Stomach (tissue), 4 donors: Measurements from ENCODE around the gene RET.

Experiments
- CTCF ChIP-seq, 7 experiments: fragments of 450-650 bp in 4 of 7; fragments of 200-600 bp in 3 of 7; sonication (generic) in 3 of 7; IDR thresholded peaks; one replicate each; pipeline ENCODE4 v1.5.1; 2016 to 2019; ENCODE audit warnings: antibody characterized with exemption in 7 of 7, control low read depth in 2 of 7, mild to moderate bottlenecking in 1 of 7
- EP300 ChIP-seq: sonication (generic); formaldehyde crosslinking; IDR thresholded peaks from one replicate; pipeline ENCODE4 v1.6.1; 2017; ENCODE audit warnings: antibody characterized with exemption
- POLR2A ChIP-seq, 4 donors: fragments of 450-650 bp; IDR thresholded peaks; one replicate each; pipeline ENCODE4 v1.6.1; 2016; ENCODE audit warnings: antibody characterized with exemption in 4 of 4, control low read depth in 2 of 4, mild to moderate bottlenecking in 1 of 4, moderate library complexity in 1 of 4
- POLR2AphosphoS5 ChIP-seq, 3 donors: sonication (generic); formaldehyde crosslinking; IDR thresholded peaks; one replicate each; pipeline ENCODE4 v1.6.1; 2016; ENCODE audit warnings: antibody characterized with exemption in 3 of 3

DNA sequence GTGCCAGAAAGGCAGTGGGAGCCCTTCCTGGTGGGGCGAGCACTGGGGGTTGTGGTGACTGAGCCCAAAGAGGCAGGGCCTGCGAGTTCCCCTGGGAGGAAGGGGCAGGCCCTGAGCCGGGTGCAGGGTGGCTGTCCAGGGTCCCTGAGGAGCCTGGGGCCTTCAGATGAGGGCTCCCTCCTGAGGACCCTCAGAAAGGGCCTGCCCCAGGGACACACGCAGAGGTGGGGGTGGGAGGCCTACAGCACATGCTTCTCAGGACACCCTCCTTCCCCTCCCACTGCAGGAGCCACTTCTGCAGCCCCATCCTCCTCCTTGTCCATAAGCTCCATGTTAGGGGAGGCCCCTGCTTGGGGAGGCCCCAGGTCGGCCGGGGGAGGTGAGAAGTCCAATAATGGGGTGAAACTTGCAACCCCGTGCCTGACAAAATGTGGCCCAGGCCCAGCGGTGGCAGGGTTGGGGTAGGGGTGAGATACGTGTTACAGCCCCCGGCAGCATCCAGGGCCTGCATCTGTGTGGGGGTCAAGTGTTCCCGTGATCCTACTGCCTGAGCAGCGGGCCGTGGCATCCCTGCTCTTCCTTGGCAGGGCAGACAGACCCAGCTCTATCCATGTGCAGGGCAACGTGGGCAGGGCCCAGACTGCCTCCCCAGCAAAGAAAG is 31.8 kb upstream of the RET start:
- TF ChIP-seq CTCF (IDR thresholded peaks at IDR 0.05) (no peak), EP300 (no peak), POLR2AphosphoS5 (IDR thresholded peaks at IDR 0.05) (no peak), POLR2A (IDR thresholded peaks at IDR 0.05) (no peak)
